Subcutaneous adipose tissue (tissue), 4 donors: Measurements from ENCODE around the gene ANXA5. TPM values are rescaled to one million over a fixed set of nuclear protein-coding genes. Genes with fewer than 3 reads are reported as not detected.

Source experiments
- CTCF ChIP-seq: fragments of 450-650 bp; IDR thresholded peaks from one replicate; pipeline ENCODE4 v1.5.1; 2016; ENCODE audit warnings: low read depth, mild to moderate bottlenecking, control low read depth, antibody characterized with exemption, moderate library complexity
- total RNA-seq, 4 donors: library from RNA; depleted of rRNA; stranded (reverse); fragments of >200 nt; gene quantifications; one replicate each; pipeline ENCODE4 v1.1.0, GENCODE V29; 2016

ANXA5 gene
- total RNA-seq, 4 donors from 2014 or later = 448 to 793 (median 575) TPM

- TF ChIP-seq CTCF = no peak
Measured at GRCh38 chr4:121711263-121712000, 14.7 kb upstream of the ANXA5 start.

GRCh38 chr4:121709766-121710405, 13.1 kb upstream of the ANXA5 start:
- no peak for TF ChIP-seq CTCF

GRCh38 chr4:121707344-121707743, 10.6 kb upstream of the ANXA5 start:
- TF ChIP-seq CTCF = no peak

GRCh38 chr4:121706595-121707021, 9.8 kb upstream of the ANXA5 start:
- no peak for TF ChIP-seq CTCF

- no peak for TF ChIP-seq CTCF
Measured at GRCh38 chr4:121705521-121705920, 8.7 kb upstream of the ANXA5 start.

- TF ChIP-seq CTCF = no peak
Measured at GRCh38 chr4:121702136-121702535, 5.4 kb upstream of the ANXA5 start.

- no peak for TF ChIP-seq CTCF
Measured at GRCh38 chr4:121701263-121701662, 4.5 kb upstream of the ANXA5 start.
